HepG2 (cell line): Measurements from ENCODE around the gene CCDC57. TPM values are rescaled to one million over a fixed set of nuclear protein-coding genes. Genes with fewer than 3 reads are reported as not detected.
A peak's percentile ranks its signal among the peaks of the same experiment; 100 is the strongest.

Experiments
- GTF3A ChIP-seq: sonication (generic); formaldehyde crosslinking; conservative IDR thresholded peaks from 2 replicates; pipeline ENCODE4 v1.4.0; 2020; ENCODE audit warnings: mild to moderate bottlenecking, missing genetic modification reagents
- KMT2B ChIP-seq: IDR thresholded peaks from 2 replicates; pipeline ENCODE4 v1.6.1; 2016; ENCODE audit warnings: missing genetic modification reagents, missing compliant biosample characterization
- LCORL ChIP-seq, 2 experiments: fragments of 450-650 bp in 1 of 2; sonication (generic) in 1 of 2; formaldehyde crosslinking in 1 of 2; IDR thresholded peaks; 2 replicates each; pipeline versions ENCODE4 v1.5.0 to v1.6.1; 2017 to 2020; ENCODE audit warnings: antibody characterized with exemption in 1 of 2, missing genetic modification reagents in 1 of 2
- NFE2L1 ChIP-seq: sonication (generic); formaldehyde crosslinking; IDR thresholded peaks from 2 replicates; pipeline ENCODE4 v1.4.0; 2020; ENCODE audit warnings: missing genetic modification reagents, mild to moderate bottlenecking, borderline replicate concordance
- NR2F6 ChIP-seq, 2 experiments: IDR thresholded peaks; 2 replicates each; pipeline ENCODE4 v1.6.1; 2016; ENCODE audit warnings: antibody characterized with exemption in 1 of 2, mild to moderate bottlenecking in 1 of 2
- PBX3 ChIP-seq: sonication (generic); formaldehyde crosslinking; IDR thresholded peaks from 2 replicates; pipeline ENCODE4 v1.8.1; 2023; ENCODE audit warnings: missing genetic modification reagents, inconsistent platforms, borderline replicate concordance
- PRDM15 ChIP-seq: sonication (generic); formaldehyde crosslinking; IDR thresholded peaks from 2 replicates; pipeline ENCODE4 v1.4.0; 2020; ENCODE audit warnings: missing genetic modification reagents
- RAD21 ChIP-seq: fragments of 450-650 bp; formaldehyde crosslinking; IDR thresholded peaks from 2 replicates; pipeline ENCODE4 v1.5.0; 2020; ENCODE audit warnings: mild to moderate bottlenecking
- RBM22 ChIP-seq: fragments of 200-400 bp; formaldehyde crosslinking; optimal IDR thresholded peaks from 2 replicates; pipeline ENCODE3; 2017; ENCODE audit warnings: mild to moderate bottlenecking, low read length, moderate library complexity
- RFX3 ChIP-seq: IDR thresholded peaks from 2 replicates; pipeline ENCODE4 v1.6.1; 2016; ENCODE audit warnings: missing biosample characterization, missing genetic modification reagents
- TP53 ChIP-seq: sonication (generic); formaldehyde crosslinking; conservative IDR thresholded peaks from 2 replicates; pipeline ENCODE4 v1.4.0; 2020; ENCODE audit warnings: missing genetic modification reagents
- ZNF264 ChIP-seq: sonication (generic); formaldehyde crosslinking; IDR thresholded peaks from 2 replicates; pipeline ENCODE4 v1.4.0; 2020; ENCODE audit warnings: missing genetic modification reagents
- ZNF44 ChIP-seq: sonication (generic); formaldehyde crosslinking; IDR thresholded peaks from 2 replicates; pipeline ENCODE4 v1.5.1; 2020; ENCODE audit warnings: mild to moderate bottlenecking, missing genetic modification reagents
- ZNF646 ChIP-seq: sonication (generic); formaldehyde crosslinking; IDR thresholded peaks from 2 replicates; pipeline ENCODE4 v1.9.0; 2021; ENCODE audit warnings: mild to moderate bottlenecking, missing genetic modification reagents
- ZNF841 ChIP-seq: sonication (generic); formaldehyde crosslinking; IDR thresholded peaks from 2 replicates; pipeline ENCODE4 v1.8.1; 2023; ENCODE audit warnings: missing genetic modification reagents, borderline replicate concordance
- polyA plus RNA-seq, 8 experiments: library from polyadenylated mRNA; depleted of rRNA in 3 of 8; stranded (reverse) in 7 of 8; unstranded in 1 of 8; fragments of >200 nt; fragmentation: Illumina TruSeq in 4 of 8; extraction: Trizol in 4 of 8; gene quantifications; 2 replicates each; pipeline versions ENCODE4 v1.2.1 to v1.2.3, GENCODE V29; 2011 to 2016; ENCODE audit warnings: low read depth in 4 of 8, missing spikeins in 1 of 8, mixed read lengths in 1 of 8; ENCODE audit not compliant: insufficient read depth in 1 of 8
- total RNA-seq, 5 experiments: library from RNA; depleted of rRNA; stranded (reverse); fragments of >200 nt; fragmentation: Illumina TruSeq; extraction: Trizol; gene quantifications; 2 replicates each; pipeline ENCODE4 v1.2.3, GENCODE V29; 2016; ENCODE audit warnings: low read depth in 1 of 5

The CCDC57 gene
- total and polyA plus RNA-seq, 2 of the 13 experiments (the other 11 are each of a cell fraction or from before 2014, with no cell fraction given), result 59.3 to 59.9 TPM

- no peak for TF ChIP-seq ZNF646 (CRISPR knock-in tag)
- 0 out of 2 replicates have a peak, but pooled peaks have one; percentile 31 for TF ChIP-seq KMT2B (CRISPR knock-in tag)
- no peak for TF ChIP-seq PRDM15 (CRISPR knock-in tag)
- TF ChIP-seq ZNF44 (CRISPR knock-in tag), result 0 out of 2 replicates have a peak, but pooled peaks have one; percentile 70
- TF ChIP-seq ZNF841, result no peak
- TF ChIP-seq PBX3, result no peak
- no peak for TF ChIP-seq LCORL (IDR thresholded peaks at IDR 0.05)
- peak; percentile 59 for TF ChIP-seq LCORL (CRISPR knock-in tag; IDR thresholded peaks at IDR 0.05)
- no peak for TF ChIP-seq TP53 (CRISPR knock-in tag)
- 0 out of 2 replicates have a peak, but pooled peaks have one; percentile 61 for TF ChIP-seq NFE2L1 (CRISPR knock-in tag)
- TF ChIP-seq GTF3A (CRISPR knock-in tag), result peak; percentile 1; the same call in 1 of the 2 replicates
- TF ChIP-seq RAD21 (CRISPR knock-in tag), result 0 out of 2 replicates have a peak, but pooled peaks have one; percentile 24
- no peak for TF ChIP-seq RFX3 (CRISPR knock-in tag)
- TF ChIP-seq NR2F6 (IDR thresholded peaks at IDR 0.05), result no peak
- TF ChIP-seq NR2F6 (CRISPR knock-in tag; IDR thresholded peaks at IDR 0.05), result no peak; the same call in 1 of the 2 replicates
- TF ChIP-seq ZNF264 (CRISPR knock-in tag), result no peak; the same call in 1 of the 2 replicates
- peak; percentile 95 for TF ChIP-seq RBM22
Measured at GRCh38 chr17:82241926-82242697, 29.5 kb upstream of the CCDC57 start (continued).
